Activated CD8-positive, alpha-beta memory T cell treated with anti-CD3 and anti-CD28 coated beads, Interleukin-2, amount 50 U/mL, for 48 hours (primary cell): ENCODE measurements around the gene PRKX.
"Not testable (repeated sequence)": the region's sequence is repeated elsewhere in the genome, so short reads cannot be mapped to it uniquely, and the experiment has no call there.

Experiments
- DNase-seq: peaks from one replicate; pipeline ENCODE4 v3.0.0-alpha.2; 2020

The PRKX gene

GRCh38 chrX:3639858-3640631 lies 73.4 kb downstream of the PRKX start:
- not testable (repeated sequence) for DNase-seq

GRCh38 chrX:3639236-3639635 lies 74.2 kb downstream of the PRKX start:
- DNase-seq: no peak

- no peak for DNase-seq
Measured at GRCh38 chrX:3638280-3638873, 75.1 kb downstream of the PRKX start.

GRCh38 chrX:3636803-3637202 lies 76.6 kb downstream of the PRKX start:
- DNase-seq: no peak

GRCh38 chrX:3631196-3631595 lies 82.3 kb downstream of the PRKX start:
- DNase-seq: no peak

GRCh38 chrX:3627594-3627993 lies 85.9 kb downstream of the PRKX start:
- DNase-seq: no peak

GRCh38 chrX:3621414-3621813 lies 92.0 kb downstream of the PRKX start:
- no peak for DNase-seq

- not testable (repeated sequence) for DNase-seq
Measured at GRCh38 chrX:3611744-3612143, 101.7 kb downstream of the PRKX start.

GRCh38 chrX:3609810-3610209 lies 103.6 kb downstream of the PRKX start:
- DNase-seq: no peak

GRCh38 chrX:3603026-3603661 lies 110.3 kb downstream of the PRKX start:
- DNase-seq: no peak

- no peak for DNase-seq
Measured at GRCh38 chrX:3599802-3600430, 113.5 kb downstream of the PRKX start.

- DNase-seq: no peak
Measured at GRCh38 chrX:3598709-3599108, 114.7 kb downstream of the PRKX start.

GRCh38 chrX:3598046-3598605 lies 115.3 kb downstream of the PRKX start:
- DNase-seq: no peak

- no peak for DNase-seq
Measured at GRCh38 chrX:3592184-3592583, 121.3 kb downstream of the PRKX start.

- DNase-seq: no peak
Measured at GRCh38 chrX:3589474-3589873, 124.0 kb downstream of the PRKX start.

GRCh38 chrX:3585719-3586118 lies 127.7 kb downstream of the PRKX start:
- DNase-seq: no peak

GRCh38 chrX:3584415-3584996 lies 128.9 kb downstream of the PRKX start:
- DNase-seq: no peak

GRCh38 chrX:3582451-3582850 lies 131.0 kb downstream of the PRKX start:
- no peak for DNase-seq

- no peak for DNase-seq
Measured at GRCh38 chrX:3581609-3582108, 131.8 kb downstream of the PRKX start.

- no peak for DNase-seq
Measured at GRCh38 chrX:3577551-3577950, 135.9 kb downstream of the PRKX start.

- DNase-seq: no peak
Measured at GRCh38 chrX:3576886-3577501, 136.5 kb downstream of the PRKX start.

- DNase-seq: no peak
Measured at GRCh38 chrX:3567686-3568085, 145.8 kb downstream of the PRKX start.
